Measurements from ENCODE around the gene GFOD1.
A peak's percentile ranks its signal among the peaks of the same experiment; 100 is the strongest.
"Not testable (repeated sequence)": the region's sequence is repeated elsewhere in the genome, so short reads cannot be mapped to it uniquely, and the experiment has no call there.

GFOD1 gene

DNA sequence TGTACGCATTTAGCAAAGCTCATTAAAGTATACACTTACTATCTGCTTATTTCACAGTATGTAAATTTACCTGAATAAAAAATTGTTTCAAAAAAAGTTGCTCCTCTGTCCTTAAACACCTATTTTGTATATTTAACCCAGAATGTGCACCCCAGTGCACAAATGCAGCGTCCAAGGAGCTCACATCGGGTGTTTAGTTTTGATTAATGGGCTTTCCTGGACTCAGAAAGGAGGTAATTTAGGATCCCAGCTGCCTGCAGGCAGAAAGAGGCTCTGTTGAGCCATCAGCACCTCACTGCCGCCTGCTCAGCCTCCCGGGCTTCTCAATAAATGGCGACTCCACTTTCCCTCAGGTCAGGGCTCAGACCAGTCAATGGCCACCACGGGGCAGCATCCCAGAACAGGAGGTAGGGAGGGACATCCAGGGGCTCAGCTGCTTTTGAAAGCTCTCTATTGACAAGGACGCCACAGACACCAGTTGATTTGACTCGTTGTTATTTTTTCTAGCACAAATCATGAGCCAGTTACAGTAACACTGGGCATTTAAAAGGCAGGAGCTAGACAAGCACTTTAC lies 88.9 kb downstream of the GFOD1 start:
- no peak for DNase-seq

DNA sequence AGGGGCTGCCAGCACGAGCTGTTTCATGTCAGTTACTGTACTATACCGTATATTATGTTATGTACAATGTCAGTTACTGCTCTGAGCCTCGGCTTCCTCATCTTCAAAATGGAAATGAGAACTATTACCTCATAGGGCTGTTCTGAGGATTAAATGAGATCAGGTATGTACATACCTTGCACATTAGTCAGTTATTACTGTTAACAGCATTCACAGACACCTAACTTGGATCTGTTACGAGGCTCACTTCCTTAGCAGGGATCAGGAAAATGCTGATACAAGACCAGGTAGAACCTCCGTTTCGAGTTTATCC lies 89.4 kb downstream of the GFOD1 start:
- no peak for DNase-seq

GRCh38 chr6:13397359-13398068 lies 89.9 kb downstream of the GFOD1 start:
- DNase-seq = no peak

DNA sequence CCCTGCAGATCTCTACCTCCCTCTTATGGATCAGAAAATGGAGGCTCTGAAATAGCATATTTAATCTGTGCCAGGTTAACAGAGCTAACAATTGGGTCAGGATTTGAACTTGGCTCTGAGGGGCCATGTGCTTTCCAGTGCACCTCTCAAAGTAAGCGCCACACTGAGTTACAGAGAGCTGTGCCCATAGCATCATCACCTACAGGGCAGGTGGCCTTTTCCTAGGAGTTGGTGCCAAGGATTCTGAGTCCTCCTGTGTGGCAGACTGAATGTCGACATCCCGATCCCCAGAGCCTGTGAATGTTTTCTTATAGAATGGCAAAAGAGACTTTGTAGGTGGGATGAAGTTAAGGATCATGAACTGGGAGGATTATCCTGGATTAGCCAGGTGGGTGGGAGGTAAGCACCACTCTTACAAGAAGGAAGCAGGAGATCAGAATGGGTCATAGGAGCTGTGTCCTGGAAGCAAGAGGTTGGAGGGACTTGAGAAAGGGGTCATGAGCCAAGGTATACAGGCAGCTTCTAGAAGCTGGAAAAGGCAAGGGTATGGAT lies 91.1 kb downstream of the GFOD1 start:
- peak; percentile 46 for DNase-seq

DNA sequence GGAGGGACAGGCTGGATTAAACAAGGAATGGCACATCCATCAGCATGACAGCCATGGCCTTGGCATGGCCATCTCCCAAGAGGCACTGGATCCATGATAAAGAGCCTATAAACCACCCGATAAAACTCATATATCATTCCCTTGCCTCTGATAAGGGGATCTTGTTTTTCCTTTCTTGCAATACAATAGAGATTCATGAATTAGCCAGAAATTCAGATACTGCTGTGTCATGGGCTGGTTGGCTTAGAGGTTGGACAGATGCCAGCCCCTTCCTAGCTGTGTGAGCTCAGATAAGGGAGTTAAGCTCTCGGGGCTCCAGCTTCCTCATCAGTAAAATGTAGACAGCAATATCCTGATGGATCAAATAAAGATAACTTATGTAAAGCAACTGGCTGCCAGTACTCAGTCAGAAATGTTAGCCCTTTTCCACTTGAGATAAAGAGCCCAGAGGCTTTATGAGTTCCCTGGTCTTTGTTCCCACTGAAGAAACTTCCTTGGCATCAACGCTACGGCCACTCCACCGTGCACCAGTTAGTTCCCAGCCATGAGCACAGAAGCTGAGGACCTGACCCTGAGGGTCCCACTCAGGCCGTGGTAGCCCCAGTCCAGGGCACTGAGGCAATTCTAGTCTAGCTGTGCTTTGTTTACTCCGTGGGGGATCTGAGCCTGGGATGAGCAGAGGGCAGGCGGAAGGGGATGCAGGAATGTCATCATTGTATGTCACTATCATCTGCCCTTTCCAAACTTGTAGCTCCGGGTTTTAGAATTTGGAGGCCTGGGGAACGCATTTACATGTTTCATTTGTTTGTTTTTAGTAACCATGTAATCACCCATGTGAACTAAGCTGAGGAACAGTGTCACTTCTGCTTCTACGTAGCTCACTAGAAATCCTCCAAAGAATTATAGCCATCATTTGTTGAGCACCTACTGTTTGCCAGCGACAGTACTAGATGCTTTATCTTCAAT lies 91.8 kb downstream of the GFOD1 start:
- DNase-seq = no peak

GRCh38 chr6:13392462-13392861 lies 94.9 kb downstream of the GFOD1 start:
- DNase-seq = no peak

DNA sequence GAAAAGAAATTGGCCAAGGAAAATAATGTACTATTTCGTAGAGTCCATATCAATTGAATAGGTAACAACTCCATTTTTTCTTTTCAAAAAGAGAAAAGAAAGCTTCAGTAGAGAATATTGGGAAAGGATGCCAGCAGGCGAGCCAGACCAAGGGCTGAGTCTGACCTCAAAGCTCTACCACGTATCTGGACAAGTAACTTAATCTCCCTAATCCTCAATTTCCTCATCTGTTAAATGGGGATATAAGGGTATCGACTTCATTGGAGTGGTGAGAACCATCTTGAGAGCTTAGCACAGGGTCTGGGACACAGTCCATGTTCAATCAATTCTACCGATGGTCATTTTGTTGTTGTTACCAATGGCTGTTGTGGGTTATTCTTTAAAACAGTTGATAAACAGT lies 95.9 kb downstream of the GFOD1 start:
- DNase-seq = no peak

DNA sequence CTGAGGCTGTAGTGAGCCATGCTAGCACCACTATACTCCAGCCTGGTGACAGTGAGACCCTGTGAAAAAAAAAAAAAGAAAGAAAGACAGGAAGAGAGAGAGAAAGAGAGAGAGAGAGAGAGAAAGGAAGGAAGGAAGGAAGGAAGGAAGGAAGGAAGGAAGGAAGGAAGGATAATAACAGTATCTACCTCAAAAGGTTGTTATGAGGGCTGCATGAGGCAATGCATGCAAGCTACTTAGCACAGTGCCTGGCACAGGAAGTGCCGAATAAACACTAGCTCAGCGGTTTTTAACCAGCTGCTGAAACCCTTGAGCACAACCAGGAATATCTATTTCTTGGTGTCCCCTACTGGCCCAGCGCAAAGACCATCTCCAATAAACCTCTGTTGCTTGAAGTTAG lies 96.7 kb downstream of the GFOD1 start:
- no peak for DNase-seq

- not testable (repeated sequence) for DNase-seq
These were observed 98.2 kb downstream of the GFOD1 start for GRCh38 chr6:13389237-13389636.

DNA sequence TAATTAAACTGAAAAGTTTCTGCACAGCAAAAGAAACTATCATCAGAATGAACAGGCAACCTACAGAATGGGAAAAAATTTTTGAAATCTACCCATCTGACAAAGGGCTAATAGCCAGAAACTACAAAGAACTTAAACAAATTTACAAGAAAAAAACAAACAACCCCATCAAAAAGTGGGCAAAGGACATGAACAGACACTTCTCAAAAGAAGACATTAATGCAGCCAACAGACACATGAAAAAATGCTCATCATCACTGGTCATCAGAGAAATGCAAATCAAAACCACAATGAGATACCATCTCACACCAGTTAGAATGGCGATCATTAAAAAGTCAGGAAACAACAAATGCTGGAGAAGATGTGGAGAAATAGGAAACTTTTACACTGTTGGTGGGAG lies 98.6 kb downstream of the GFOD1 start:
- not testable (repeated sequence) for DNase-seq

GRCh38 chr6:13384966-13385365 lies 102.4 kb downstream of the GFOD1 start:
- no peak for DNase-seq

DNA sequence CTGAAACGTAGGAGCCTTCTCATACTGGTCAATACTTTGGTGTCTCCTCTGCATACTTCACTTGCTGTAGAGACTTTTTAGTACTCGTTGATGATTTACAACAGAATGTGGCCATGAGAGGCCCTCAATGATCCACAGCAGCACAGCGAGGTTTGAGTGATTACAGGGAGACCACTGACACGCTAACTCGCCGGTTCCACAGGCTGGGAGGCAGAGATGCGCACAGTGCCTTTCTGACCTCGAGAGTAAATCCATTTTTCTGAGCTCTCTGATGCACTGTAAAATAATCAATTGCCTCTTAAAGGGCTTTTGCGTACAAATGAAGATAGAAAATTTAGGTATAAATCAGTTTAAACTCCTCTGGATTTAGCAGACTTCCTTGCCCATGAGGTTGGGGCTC lies 102.9 kb downstream of the GFOD1 start:
- no peak for DNase-seq

GRCh38 chr6:13383328-13384163 lies 103.9 kb downstream of the GFOD1 start:
- no peak for DNase-seq

DNA sequence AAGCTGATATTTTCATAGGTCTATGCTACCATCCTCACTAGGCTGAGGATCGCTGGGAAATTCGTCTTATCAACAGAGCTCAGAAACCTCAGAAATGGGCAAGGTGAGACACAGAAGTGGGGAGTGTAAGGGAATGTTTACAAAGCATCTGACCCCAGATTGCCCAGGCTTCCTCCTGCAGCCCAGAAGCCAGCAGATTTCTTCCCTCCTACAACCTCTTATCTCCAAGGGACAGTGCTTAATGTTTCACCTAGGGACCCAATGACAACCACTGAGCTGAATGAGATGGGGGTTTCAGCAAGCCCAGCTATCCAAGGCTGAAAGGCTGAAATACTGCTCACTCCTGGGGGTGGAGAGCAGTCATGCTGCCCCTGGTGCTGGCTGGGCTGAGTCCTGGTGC lies 106.6 kb downstream of the GFOD1 start:
- DNase-seq = no peak

DNA sequence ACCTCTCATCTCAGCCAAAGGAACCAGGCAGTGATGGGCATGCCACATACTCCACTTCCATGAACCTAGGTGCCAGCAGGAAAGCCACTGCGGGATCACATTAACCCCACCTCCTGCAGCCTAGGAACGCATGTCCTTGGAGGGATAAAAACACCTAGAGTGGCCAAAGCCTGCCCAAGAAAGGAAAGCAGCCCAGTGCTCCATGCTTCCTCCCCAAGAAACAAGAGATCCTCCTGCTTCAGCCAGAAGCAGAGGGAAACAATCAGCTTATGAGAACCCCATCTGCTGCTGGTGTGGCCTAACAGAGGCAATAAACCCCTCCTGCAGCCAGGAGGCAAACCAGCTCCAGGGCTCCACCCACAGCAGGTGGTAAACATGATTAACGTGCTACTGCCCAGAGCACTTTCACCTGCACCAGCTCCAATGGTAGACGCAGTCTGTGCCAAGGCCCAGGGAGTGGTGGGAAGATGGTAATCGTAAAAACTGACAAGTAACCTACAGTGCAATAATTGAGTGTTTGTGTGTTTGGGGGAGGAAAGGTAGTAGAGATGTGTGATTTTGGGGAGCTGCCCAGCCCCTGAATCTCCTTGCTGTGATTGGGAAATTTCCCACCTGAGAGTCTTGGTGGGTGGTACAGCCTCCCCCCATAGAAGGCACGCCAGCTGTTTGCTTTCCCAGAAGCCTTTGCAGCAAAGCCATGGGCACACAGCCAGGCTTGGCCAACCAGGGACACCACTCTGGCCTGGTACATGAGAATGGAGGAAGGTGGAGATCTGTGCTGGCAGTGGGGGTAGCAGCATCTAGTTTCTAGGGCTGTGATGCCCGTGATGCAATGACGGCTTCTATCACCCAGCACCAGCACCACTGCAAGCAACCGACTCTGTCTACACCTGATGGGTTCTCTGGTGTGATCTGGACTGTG lies 108.5 kb downstream of the GFOD1 start:
- no peak for DNase-seq

- no peak for DNase-seq
These were observed 110.2 kb downstream of the GFOD1 start for GRCh38 chr6:13377054-13377758.

DNA sequence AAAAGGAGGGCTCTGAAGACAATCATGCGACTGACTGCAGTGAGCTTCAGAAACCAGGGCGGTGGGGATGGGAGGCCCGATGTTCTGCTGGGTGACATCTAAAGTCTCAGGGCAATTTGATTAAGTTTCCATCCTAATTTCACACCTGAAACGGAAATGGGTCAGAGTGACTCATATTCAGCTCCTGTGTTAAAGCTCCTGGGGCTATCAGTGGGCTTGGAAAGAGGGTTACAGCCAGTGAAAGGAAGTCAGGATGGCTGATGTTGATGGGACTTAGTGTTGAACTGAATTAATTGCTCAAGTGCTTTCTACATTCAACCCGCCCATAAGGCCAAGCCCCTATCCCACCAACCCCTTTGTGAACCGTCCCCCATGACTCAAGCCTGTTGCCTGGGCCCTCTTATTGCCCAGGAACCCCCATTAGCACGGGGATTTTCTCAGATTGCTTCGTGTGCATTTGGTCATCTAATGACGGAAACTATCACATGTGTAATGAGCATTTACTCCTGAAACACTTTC lies 112.0 kb downstream of the GFOD1 start:
- no peak for DNase-seq

GRCh38 chr6:13373919-13374318 lies 113.5 kb downstream of the GFOD1 start:
- no peak for DNase-seq

DNA sequence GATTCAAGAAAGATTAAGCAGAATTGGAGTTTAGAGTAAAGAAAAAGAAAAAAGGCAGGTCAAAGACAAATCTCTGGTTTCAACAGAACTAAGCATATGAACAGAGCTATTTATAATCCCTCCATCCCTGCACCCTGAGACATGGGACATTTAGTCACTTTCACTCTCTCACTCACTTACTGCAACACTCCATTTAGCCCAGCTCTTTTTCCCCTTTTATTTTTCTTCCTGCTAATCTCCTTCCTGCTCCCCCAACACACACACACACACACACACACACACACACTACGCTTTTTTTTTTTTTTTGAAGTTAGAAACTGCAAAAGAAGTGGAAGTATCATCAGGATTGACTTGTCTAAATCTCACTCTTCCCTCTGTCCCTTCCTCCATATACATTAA lies 113.9 kb downstream of the GFOD1 start:
- DNase-seq = no peak

GRCh38 chr6:13372688-13373487 lies 114.5 kb downstream of the GFOD1 start:
- DNase-seq = no peak
